H1 (cell line): ENCODE measurements around the gene NXPH2. TPM values are rescaled to one million over a fixed set of nuclear protein-coding genes. Genes with fewer than 3 reads are reported as not detected.
A peak's percentile ranks its signal among the peaks of the same experiment; 100 is the strongest.

Experiments
- CTCF ChIA-PET: fragments of 300-600 bp; sonication (Branson Sonifier 250); formaldehyde crosslinking; loops from one replicate; lab custom pipeline; 2021; ENCODE audit not compliant: partially characterized antibody; lab: Charles Lee
- POLR2A ChIA-PET: fragments of 300-600 bp; sonication (Branson Sonifier 250); formaldehyde crosslinking; loops from one replicate; lab custom pipeline; 2021; ENCODE audit warnings: inconsistent platforms; ENCODE audit not compliant: partially characterized antibody; lab: Charles Lee
- DNase-seq, 2 experiments: peaks; one replicate each; pipeline versions ENCODE4 v3.0.0 to v3.0.0-alpha.2; 2010 to 2022; ENCODE audit warnings: low spot score in 2 of 2, low read depth in 1 of 2, mixed read lengths in 1 of 2
- FAIRE-seq: peaks from 2 replicates; lab custom pipeline; 2011; peaks lifted over from hg19 to GRCh38; lab: Jason Lieb, UNC
- H2AFZ ChIP-seq: 2 replicates; pipeline ENCODE4 v1.8.1; 2012; ENCODE audit warnings: low read length, inconsistent platforms
- H2AK5ac ChIP-seq: 2 replicates; pipeline ENCODE4 v1.6.1; 2013; ENCODE audit warnings: low read depth, low read length
- H2BK120ac ChIP-seq: replicated peaks from 2 replicates; pipeline ENCODE3; 2013; ENCODE audit warnings: low read depth, low read length, inconsistent platforms
- H2BK12ac ChIP-seq: 2 replicates; pipeline ENCODE4 v1.6.1; 2013; ENCODE audit warnings: low read depth, low read length
- H2BK15ac ChIP-seq: 2 replicates; pipeline ENCODE4 v1.6.1; 2013; ENCODE audit warnings: low read length
- H2BK20ac ChIP-seq: 2 replicates; pipeline ENCODE4 v1.6.1; 2013; ENCODE audit warnings: low read length
- H2BK5ac ChIP-seq: 2 replicates; pipeline ENCODE4 v1.6.1; 2013; ENCODE audit warnings: low read depth, low read length
- H3K14ac ChIP-seq: 2 replicates; pipeline ENCODE4 v1.6.1; 2013; ENCODE audit warnings: inconsistent platforms; ENCODE audit not compliant: insufficient read length
- H3K18ac ChIP-seq: 2 replicates; pipeline ENCODE4 v1.6.1; 2013; ENCODE audit warnings: low read length; ENCODE audit errors: extremely low read depth
- H3K23ac ChIP-seq: 2 replicates; pipeline ENCODE4 v1.6.1; 2013; ENCODE audit warnings: inconsistent platforms; ENCODE audit not compliant: insufficient read length
- H3K23me2 ChIP-seq: 2 replicates; pipeline ENCODE4 v1.6.1; 2013; ENCODE audit warnings: low read depth, low read length
- H3K27ac ChIP-seq: 2 replicates; pipeline ENCODE4 v1.6.1; 2011; ENCODE audit warnings: low read depth, low read length, inconsistent platforms
- H3K27me3 ChIP-seq, 4 experiments: replicated peaks in 1 of 4; 1 replicate in 1 of 4; 2 replicates in 3 of 4; pipeline versions ENCODE4 v1.6.1 to v1.8.1; 2011 to 2013; ENCODE audit warnings: low read length in 3 of 4, mild to moderate bottlenecking in 3 of 4, inconsistent platforms in 2 of 4, mixed read lengths in 2 of 4, moderate library complexity in 1 of 4; ENCODE audit not compliant: control insufficient read depth in 3 of 4, insufficient read depth in 3 of 4; ENCODE audit errors: extremely low read depth in 1 of 4
- H3K36me3 ChIP-seq, 4 experiments: 2 replicates each; pipeline versions ENCODE4 v1.6.1 to v1.8.1; 2011 to 2013; ENCODE audit warnings: mild to moderate bottlenecking in 4 of 4, low read length in 3 of 4, moderate library complexity in 2 of 4, control low read depth in 1 of 4, inconsistent platforms in 1 of 4; ENCODE audit not compliant: insufficient read depth in 4 of 4, control insufficient read depth in 2 of 4
- H3K4ac ChIP-seq: replicated peaks from 2 replicates; pipeline ENCODE3; 2013; ENCODE audit warnings: low read length, low read depth, mixed read lengths, inconsistent platforms; ENCODE audit not compliant: insufficient read length
- H3K4me1 ChIP-seq, 4 experiments: replicated peaks in 1 of 4; 1 replicate in 1 of 4; 2 replicates in 3 of 4; pipeline versions ENCODE4 v1.6.1 to v1.8.1; 2011 to 2013; ENCODE audit warnings: low read length in 3 of 4, inconsistent platforms in 2 of 4, mixed read lengths in 1 of 4; ENCODE audit not compliant: insufficient read depth in 4 of 4, control insufficient read depth in 3 of 4
- H3K4me2 ChIP-seq, 2 experiments: 2 replicates each; pipeline versions ENCODE4 v1.6.1 to v1.8.1; 2011 to 2013; ENCODE audit warnings: low read depth in 2 of 2, low read length in 2 of 2, control low read depth in 1 of 2, inconsistent platforms in 1 of 2, mild to moderate bottlenecking in 1 of 2; ENCODE audit not compliant: insufficient read depth in 1 of 2
- H3K4me3 ChIP-seq, 4 experiments: fragments of 200-600, 300-600 bp in 1 of 4; sonication (generic), shearing (Covaris generic), sonication (Bioruptor Twin) in 1 of 4; 2 replicates each; pipeline versions ENCODE4 v1.5.1 to v1.8.1; 2011 to 2016; ENCODE audit warnings: low read length in 4 of 4, low read depth in 3 of 4, control low read depth in 2 of 4, inconsistent platforms in 2 of 4, mild to moderate bottlenecking in 2 of 4, mixed read lengths in 1 of 4, moderate library complexity in 1 of 4; ENCODE audit not compliant: insufficient read depth in 2 of 4; ENCODE audit errors: extremely low read depth in 1 of 4
- H3K56ac ChIP-seq: replicated peaks from 2 replicates; pipeline ENCODE3; 2013; ENCODE audit warnings: low read depth, mild to moderate bottlenecking, mixed read lengths, low read length, inconsistent platforms; ENCODE audit not compliant: insufficient read length
- H3K79me1 ChIP-seq: 2 replicates; pipeline ENCODE4 v1.6.1; 2013; ENCODE audit warnings: low read depth, low read length, control low read depth
- H3K79me2 ChIP-seq, 2 experiments: 2 replicates each; pipeline versions ENCODE4 v1.6.1 to v1.8.1; 2012 to 2013; ENCODE audit warnings: low read length in 2 of 2, mild to moderate bottlenecking in 2 of 2, inconsistent platforms in 1 of 2; ENCODE audit not compliant: insufficient read depth in 2 of 2, control insufficient read depth in 1 of 2
- H3K9ac ChIP-seq, 4 experiments: replicated peaks in 1 of 4; 1 replicate in 1 of 4; 2 replicates in 3 of 4; pipeline versions ENCODE4 v1.6.1 to v1.8.1; 2011 to 2013; ENCODE audit warnings: low read depth in 3 of 4, low read length in 3 of 4, control low read depth in 2 of 4, mild to moderate bottlenecking in 2 of 4, moderate library complexity in 2 of 4, inconsistent platforms in 1 of 4; ENCODE audit errors: extremely low read depth in 1 of 4
- H3K9me3 ChIP-seq, 2 experiments: 2 replicates each; pipeline versions ENCODE4 v1.6.1 to v1.8.1; 2012 to 2013; ENCODE audit warnings: mild to moderate bottlenecking in 2 of 2, moderate library complexity in 2 of 2, control low read depth in 1 of 2, inconsistent platforms in 1 of 2, low read depth in 1 of 2, low read length in 1 of 2, mixed read lengths in 1 of 2; ENCODE audit not compliant: insufficient read depth in 2 of 2
- H4K20me1 ChIP-seq, 2 experiments: replicated peaks in 1 of 2; 2 replicates each; pipeline versions ENCODE3 to v1.8.1; 2011 to 2013; ENCODE audit warnings: inconsistent platforms in 2 of 2, low read length in 2 of 2, mild to moderate bottlenecking in 1 of 2; ENCODE audit not compliant: insufficient read depth in 2 of 2, control insufficient read depth in 1 of 2
- H4K5ac ChIP-seq: 2 replicates; pipeline ENCODE4 v1.6.1; 2013; ENCODE audit warnings: low read length, low read depth, mixed read lengths, inconsistent platforms; ENCODE audit not compliant: insufficient read length
- H4K8ac ChIP-seq: 2 replicates; pipeline ENCODE4 v1.8.0; 2013; ENCODE audit warnings: mild to moderate bottlenecking, moderate library complexity, low read length, inconsistent platforms; ENCODE audit not compliant: insufficient read depth; ENCODE audit errors: extremely low read depth
- H4K91ac ChIP-seq: replicated peaks from 2 replicates; pipeline ENCODE3; 2013; ENCODE audit warnings: low read length, mixed read lengths, inconsistent platforms; ENCODE audit not compliant: insufficient read length
- BACH1 ChIP-seq: IDR thresholded peaks from 2 replicates; pipeline ENCODE4 v1.6.1; 2012; ENCODE audit warnings: low read length, improper control_type of control experiment
- CTCF ChIP-seq, 3 experiments: IDR thresholded peaks; 1 replicate in 2 of 3; 2 replicates in 1 of 3; pipeline versions ENCODE4 v1.5.1 to v1.6.1; 2011; ENCODE audit warnings: low read length in 3 of 3, mild to moderate bottlenecking in 3 of 3, inconsistent platforms in 2 of 3, low read depth in 1 of 3, moderate library complexity in 1 of 3; ENCODE audit not compliant: insufficient read depth in 1 of 3; ENCODE audit errors: control extremely low read depth in 1 of 3
- EP300 ChIP-seq, 2 experiments: IDR thresholded peaks; 1 replicate in 1 of 2; 2 replicates in 1 of 2; pipeline ENCODE4 v1.6.1; 2011 to 2012; ENCODE audit warnings: low read depth in 2 of 2, low read length in 2 of 2, mild to moderate bottlenecking in 2 of 2, borderline replicate concordance in 1 of 2, inconsistent platforms in 1 of 2, moderate library complexity in 1 of 2
- GTF2F1 ChIP-seq: IDR thresholded peaks from 2 replicates; pipeline ENCODE4 v1.6.1; 2012; ENCODE audit warnings: low read depth, low read length, improper control_type of control experiment, borderline replicate concordance
- HDAC2 ChIP-seq, 2 experiments: fragments of 300-600 bp in 1 of 2; sonication (generic) in 1 of 2; IDR thresholded peaks; 2 replicates each; pipeline ENCODE4 v1.6.1; 2011 to 2012; ENCODE audit warnings: low read depth in 2 of 2, low read length in 2 of 2, mild to moderate bottlenecking in 2 of 2, moderate library complexity in 2 of 2, borderline replicate concordance in 1 of 2, inconsistent platforms in 1 of 2
- PHF8 ChIP-seq: fragments of 200-600 bp; sonication (generic); conservative IDR thresholded peaks from 2 replicates; pipeline ENCODE4 v1.7.1; 2012; ENCODE audit warnings: low read depth, mild to moderate bottlenecking, inconsistent platforms, low read length, moderate library complexity
- RAD21 ChIP-seq, 2 experiments: IDR thresholded peaks in 1 of 2; conservative IDR thresholded peaks in 1 of 2; 2 replicates each; pipeline ENCODE4 v1.6.1; 2011; ENCODE audit warnings: low read depth in 2 of 2, low read length in 2 of 2, improper control_type of control experiment in 1 of 2, inconsistent platforms in 1 of 2, mild to moderate bottlenecking in 1 of 2, moderate library complexity in 1 of 2
- WGBS, 2 experiments: shearing (Covaris generic) in 1 of 2; methylation state at CpG; one replicate each; pipeline versions ENCODE4 v1.1.6 to v1.1.7; 2013 to 2015; ENCODE audit warnings: low lambda C conversion rate in 2 of 2, mixed read lengths in 2 of 2, inconsistent platforms in 1 of 2, low coverage in 1 of 2, missing lambda C conversion rate in 1 of 2; ENCODE audit not compliant: insufficient replicate concordance in 2 of 2, insufficient coverage in 1 of 2, insufficient read length in 1 of 2; ENCODE audit errors: extremely low coverage in 1 of 2, missing lambda C conversion rate in 1 of 2; 5-methylcytosine and 5-hydroxymethylcytosine counted together
- polyA plus RNA-seq, 7 experiments: library from polyadenylated mRNA; depleted of rRNA in 3 of 7; stranded (reverse) in 5 of 7; unstranded in 2 of 7; fragments of >200 nt in 5 of 7; fragments of 200-250 nt in 2 of 7; gene quantifications; 1 replicate in 5 of 7; 2 replicates in 1 of 7; 4 replicates in 1 of 7; pipeline versions ENCODE4 v1.2.1 to v1.2.3, GENCODE V29; 2011 to 2013; ENCODE audit warnings: missing spikeins in 2 of 7, mixed read lengths in 2 of 7
- total RNA-seq: library from RNA; stranded (reverse); fragmentation: NEBNext Ultra II Directional; extraction: Animal tissue kit (Norgen Biotek cat#: 25700); gene quantifications from 2 replicates; pipeline ENCODE4 v1.2.1, GENCODE V29; 2021

Gene NXPH2
- total and polyA plus RNA-seq, 2 of the 8 experiments (the other 6 are each of a cell fraction or from before 2014, with no cell fraction given) = 1.9 to 6.9 TPM

DNA sequence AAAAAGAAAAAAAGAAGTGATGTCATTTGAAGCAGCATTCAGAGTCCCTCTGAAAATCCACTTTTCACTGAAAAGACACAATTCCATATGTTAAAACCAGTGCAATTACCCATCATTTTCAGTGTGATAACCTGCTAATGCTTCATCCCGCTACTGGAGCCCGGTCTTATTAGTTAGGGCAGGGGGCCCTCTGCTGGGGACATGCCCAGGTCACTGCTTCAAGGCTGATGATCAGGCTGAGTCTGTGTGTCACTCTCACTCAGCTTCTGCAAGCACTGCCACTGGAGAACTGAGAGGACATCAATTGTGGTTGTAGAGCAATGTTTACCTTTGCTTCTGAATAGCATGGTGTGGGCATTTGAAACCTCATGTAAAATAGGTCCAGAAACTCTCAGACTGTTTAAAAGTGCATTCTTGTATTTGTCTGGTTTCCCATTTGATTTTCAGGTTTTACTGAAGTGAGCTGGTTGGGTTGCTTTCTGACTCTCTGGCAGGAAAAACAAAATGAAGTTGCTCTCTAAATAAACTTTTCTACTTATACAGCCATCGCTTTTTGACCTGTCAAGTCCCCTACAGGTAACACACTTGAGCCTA lies 49.2 kb upstream of the NXPH2 start:
- H3K27ac ChIP-seq = no peak overlapping the region
- no peak overlapping the region for H2BK20ac ChIP-seq
- H4K91ac ChIP-seq = no peak overlapping the region
- no peak overlapping the region for H3K56ac ChIP-seq
- H3K36me3 ChIP-seq = no peaks in the 10 kb centered on the region
- FAIRE-seq (peak; percentile 86), DNase-seq (peak; percentile 23 to 79)
- no peak overlapping the region for H3K23ac ChIP-seq
- CTCF ChIA-PET = interaction anchor here (0.6 to 4.9 kb wide), 33 partner anchors 8 to 1183 kb away, joined by 3 to 48 read pairs (median 4); no protein-coding TSS in a partner anchor
- H3K9ac ChIP-seq = no peak overlapping the region
- H3K4me3 ChIP-seq = no peak overlapping the region
- H2BK15ac ChIP-seq = no peak overlapping the region
- no peaks in the 10 kb centered on the region for H3K27me3 ChIP-seq
- 34% methylated on average over 3 of the region's 3 CpGs; no CpG with 5 or more reads in 1 of the 2 experiments for WGBS, 2 experiments
- no peak overlapping the region for H2BK12ac ChIP-seq
- no peaks in the 10 kb centered on the region for H3K23me2 ChIP-seq
- H4K8ac ChIP-seq = no peak overlapping the region
- H3K4me1 ChIP-seq = no peaks in the 10 kb centered on the region
- H2BK5ac ChIP-seq = no peak overlapping the region
- H3K79me2 ChIP-seq = no peaks in the 10 kb centered on the region
- H3K79me1 ChIP-seq = no peaks in the 10 kb centered on the region
- H3K4ac ChIP-seq = no peak overlapping the region
- H3K4me2 ChIP-seq = no peak overlapping the region
- H2AK5ac ChIP-seq = no peak overlapping the region
- TF ChIP-seq EP300 (IDR thresholded peaks at IDR 0.05; ENCODE audit: borderline replicate concordance in 1 of 2, low read depth in 2 of 2, low read length in 2 of 2) = no peak
- TF ChIP-seq GTF2F1 = no peak
- no peak for TF ChIP-seq BACH1
- TF ChIP-seq PHF8 = no peak
- TF ChIP-seq CTCF (IDR thresholded peaks at IDR 0.05; ENCODE audit: control extremely low read depth in 1 of 3, insufficient read depth in 1 of 3, low read depth in 1 of 3, low read length in 3 of 3) = peak; percentile 75 to 86 (median 76)
- peak; percentile 92 to 95 for TF ChIP-seq RAD21 (IDR thresholded peaks at IDR 0.05 in 1 of 2, conservative IDR thresholded peaks at IDR 0.05 in 1 of 2; ENCODE audit: low read depth in 2 of 2, low read length in 2 of 2)
- TF ChIP-seq HDAC2 (IDR thresholded peaks at IDR 0.05; ENCODE audit: borderline replicate concordance in 1 of 2, low read depth in 2 of 2, low read length in 2 of 2) = no peak
- H4K5ac ChIP-seq = no peak overlapping the region
- POLR2A ChIA-PET = no interaction called here
- H3K18ac ChIP-seq = no peak overlapping the region
- no peaks in the 10 kb centered on the region; a peak in 1 of 4 replicates for H3K9me3 ChIP-seq
- H3K14ac ChIP-seq = no peak overlapping the region
- H4K20me1 ChIP-seq = no peaks in the 10 kb centered on the region
- no peak overlapping the region for H2BK120ac ChIP-seq
- H2AFZ ChIP-seq = no peak overlapping the region
